NCI-H2107 treated with DMSO at 0.1 percent for 48 hours (cell line): ENCODE results near the gene ISL2.

ENCODE experiments used
- DNase-seq: peaks from one replicate; lab custom pipeline; 2025; ENCODE audit not compliant: unreplicated experiment; lab: John Stamatoyannopoulos, UW

ISL2 gene

GRCh38 chr15:76327191-76328105 is 9.1 kb upstream of the ISL2 start:
- no peak for DNase-seq

GRCh38 chr15:76328106-76328696 is 8.4 kb upstream of the ISL2 start:
- no peak for DNase-seq

GRCh38 chr15:76328958-76329357 is 7.6 kb upstream of the ISL2 start:
- DNase-seq: no peak

GRCh38 chr15:76330080-76330680 is 6.4 kb upstream of the ISL2 start:
- no peak for DNase-seq

- no peak for DNase-seq
These were observed 3.8 kb upstream of the ISL2 start for GRCh38 chr15:76332796-76333195.

- no peak for DNase-seq
These were observed 3.3 kb upstream of the ISL2 start for GRCh38 chr15:76333309-76333708.

- no peak for DNase-seq
These were observed 2.7 kb upstream of the ISL2 start for GRCh38 chr15:76333720-76334437.

GRCh38 chr15:76334438-76335306 is 1.9 kb upstream of the ISL2 start:
- DNase-seq: no peak

- no peak for DNase-seq
These were observed 993 bp upstream of the ISL2 start for GRCh38 chr15:76335307-76336253.

GRCh38 chr15:76337059-76337695 is 604 bp downstream of the ISL2 start:
- no peak for DNase-seq

GRCh38 chr15:76337696-76338485 is 1.3 kb downstream of the ISL2 start:
- DNase-seq: no peak

- DNase-seq: no peak
These were observed 2.1 kb downstream of the ISL2 start for GRCh38 chr15:76338486-76339304.

GRCh38 chr15:76339305-76340197 is 3.0 kb downstream of the ISL2 start:
- DNase-seq: no peak

GRCh38 chr15:76340198-76340802 is 3.7 kb downstream of the ISL2 start:
- DNase-seq: no peak

- no peak for DNase-seq
These were observed 4.3 kb downstream of the ISL2 start for GRCh38 chr15:76340803-76341365.
